ENCODE results near the gene SIMC1. TPM values are rescaled to one million over a fixed set of nuclear protein-coding genes. Genes with fewer than 3 reads are reported as not detected.
"Not testable (repeated sequence)": the region's sequence is repeated elsewhere in the genome, so short reads cannot be mapped to it uniquely, and the experiment has no call there.

The SIMC1 gene
- total RNA-seq, 2 donors from 2014 or later, result 22.1 to 39.9 TPM

DNA sequence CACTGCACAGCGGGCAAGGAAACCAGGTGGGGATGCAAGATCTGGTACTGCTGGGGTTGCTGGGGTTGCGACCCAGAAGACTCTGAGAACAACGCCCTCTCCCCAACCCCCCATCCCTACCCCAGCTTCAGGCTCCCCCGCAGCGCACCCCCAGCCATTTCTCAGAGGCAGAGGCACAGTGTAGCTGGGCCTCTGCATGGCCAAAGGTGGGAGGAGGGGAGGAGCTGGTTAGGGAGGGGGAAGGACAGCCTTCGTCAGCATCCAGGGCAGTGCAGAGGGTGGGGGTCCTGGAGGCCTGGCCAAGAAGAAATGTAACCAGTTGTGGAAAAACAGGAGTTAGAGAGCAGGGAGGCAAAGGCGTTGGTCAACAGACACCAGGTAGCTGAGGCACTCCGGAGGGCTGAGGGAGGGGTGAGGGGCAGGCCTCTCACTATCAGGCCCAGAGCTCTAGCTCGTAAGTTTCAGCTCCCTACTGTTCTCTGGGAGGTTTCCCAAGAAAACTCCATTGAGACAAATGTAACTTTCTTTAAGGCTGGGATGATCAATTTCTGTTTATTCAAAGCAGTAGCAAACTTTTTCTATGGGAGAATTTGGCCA lies 38.3 kb upstream of the SIMC1 start:
- not testable (repeated sequence) for ATAC-seq, H3K27ac Mint-ChIP-seq, H3K9me3 Mint-ChIP-seq, H3K36me3 Mint-ChIP-seq
- peak in 1 of 2 donors; percentile 25 for DNase-seq (ENCODE audit: low spot score in 2 of 2)

DNA sequence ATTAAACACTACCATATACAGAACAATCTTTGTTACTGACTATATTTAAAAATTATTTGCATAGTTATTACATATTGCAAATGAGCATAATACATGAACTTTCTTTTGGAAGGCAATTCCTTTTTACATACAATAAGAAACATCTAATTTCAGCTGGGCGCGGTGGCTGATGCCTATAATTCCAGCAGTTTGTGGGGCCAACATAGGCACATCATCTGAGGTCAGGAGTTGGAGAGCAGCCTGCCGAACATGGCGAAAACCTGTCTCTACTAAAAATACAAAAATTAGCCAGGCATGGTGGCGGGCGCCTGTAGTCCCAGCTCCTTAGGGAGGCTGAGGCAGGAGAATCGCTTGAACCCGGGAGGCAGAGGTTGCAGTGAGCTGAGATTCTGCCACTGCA lies 36.4 kb upstream of the SIMC1 start:
- ATAC-seq, result no peak
- peak in 1 of 2 donors; percentile 9 for DNase-seq (ENCODE audit: low spot score in 2 of 2)
- H3K9me3 Mint-ChIP-seq, result no peaks in the 10 kb centered on the region
- H3K36me3 Mint-ChIP-seq, result no peaks in the 10 kb centered on the region
- H3K27ac Mint-ChIP-seq, result no peak overlapping the region

DNA sequence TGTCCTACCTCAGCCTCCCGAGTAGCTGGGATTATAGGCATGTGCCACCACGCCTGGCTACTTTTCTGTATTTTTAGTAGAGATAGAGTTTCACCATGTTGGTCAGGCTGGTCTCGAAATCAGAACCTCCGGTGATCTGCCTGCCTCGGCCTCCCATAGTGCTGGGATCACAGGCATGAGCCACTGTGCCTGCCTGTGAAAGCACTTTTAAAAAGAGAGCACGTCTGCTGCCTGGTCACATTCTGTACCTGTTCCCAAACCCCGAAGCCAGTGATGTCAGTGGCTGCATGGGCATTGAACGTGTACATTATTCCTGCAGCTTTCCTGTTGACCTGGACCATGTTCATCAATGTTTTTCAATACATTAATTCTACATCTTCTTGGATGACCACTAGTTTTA lies 35.1 kb upstream of the SIMC1 start:
- no peak overlapping the region for H3K27ac Mint-ChIP-seq
- no peaks in the 10 kb centered on the region for H3K36me3 Mint-ChIP-seq
- ATAC-seq, result no peak
- no peaks in the 10 kb centered on the region for H3K9me3 Mint-ChIP-seq
- peak in 1 of 2 donors; percentile 23 for DNase-seq (ENCODE audit: low spot score in 2 of 2)

GRCh38 chr5:176203535-176203934 lies 34.7 kb upstream of the SIMC1 start:
- not testable (repeated sequence) for H3K9me3 Mint-ChIP-seq, H3K36me3 Mint-ChIP-seq, H3K27ac Mint-ChIP-seq, ATAC-seq
- DNase-seq (ENCODE audit: low spot score in 2 of 2), result peak in 1 of 2 donors; percentile 37

- DNase-seq (ENCODE audit: low spot score in 2 of 2); H3K36me3 Mint-ChIP-seq; H3K9me3 Mint-ChIP-seq; ATAC-seq; H3K27ac Mint-ChIP-seq: not testable (repeated sequence)
Measured at GRCh38 chr5:176214466-176215021, 23.7 kb upstream of the SIMC1 start.

DNA sequence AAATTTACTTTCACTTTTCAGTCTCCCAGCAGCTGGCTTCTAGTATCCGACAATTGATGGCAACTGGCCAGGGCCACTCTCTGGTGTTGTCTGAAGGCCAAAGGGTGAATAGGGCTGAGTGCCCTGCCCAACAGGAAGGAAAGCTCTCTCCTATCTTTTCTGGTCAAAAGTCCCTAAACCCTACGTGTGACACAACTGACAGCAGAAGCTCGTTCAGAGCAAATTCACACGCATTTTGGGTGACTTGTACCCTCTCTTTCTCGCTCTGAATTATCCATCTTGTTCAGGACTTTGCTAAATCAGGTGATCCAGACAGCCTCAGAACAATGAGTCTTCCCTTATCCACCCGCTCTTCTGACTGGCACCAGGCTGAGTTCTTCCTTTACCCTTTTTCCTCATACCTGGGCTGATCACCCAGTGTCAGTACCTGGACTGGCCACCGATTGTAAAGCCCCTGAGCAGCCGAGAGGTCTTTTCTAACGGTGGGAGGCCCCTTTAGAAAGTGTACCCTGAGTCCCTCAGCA lies 21.8 kb upstream of the SIMC1 start:
- H3K36me3 Mint-ChIP-seq; DNase-seq (ENCODE audit: low spot score in 2 of 2): not testable (repeated sequence)
- peak in 1 of 2 donors; percentile 18 for ATAC-seq

DNA sequence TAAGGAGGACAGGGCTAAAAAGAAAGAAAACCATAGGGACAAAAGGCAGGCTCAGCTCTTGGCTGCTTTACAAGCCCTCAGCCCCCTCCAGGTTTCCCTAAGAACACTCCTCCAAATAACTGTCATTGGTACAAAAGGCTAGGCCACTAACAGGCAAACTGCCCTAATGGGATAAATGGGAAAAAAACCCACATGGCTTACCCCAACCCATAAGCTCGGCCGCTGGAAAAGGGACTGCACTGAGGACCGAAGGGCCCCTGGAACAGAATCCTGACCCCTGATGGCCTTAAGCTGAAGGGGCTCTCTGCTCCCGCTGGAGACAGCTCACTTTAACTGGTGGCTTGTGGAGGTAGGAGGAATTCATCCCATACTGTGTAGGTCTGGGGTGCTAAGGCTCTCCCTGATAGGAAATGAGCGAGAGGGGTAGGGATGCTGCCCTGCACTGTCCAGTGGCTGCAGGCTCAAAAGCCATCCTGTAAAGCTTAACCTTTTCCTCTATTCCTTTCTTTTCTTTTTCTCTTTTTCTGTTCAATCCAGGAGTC lies 21.0 kb upstream of the SIMC1 start:
- not testable (repeated sequence) for ATAC-seq; H3K9me3 Mint-ChIP-seq; H3K36me3 Mint-ChIP-seq; DNase-seq (ENCODE audit: low spot score in 2 of 2); H3K27ac Mint-ChIP-seq

More for the DNA sequence above, 21.8 kb upstream of the SIMC1 start:
- not testable (repeated sequence) for H3K9me3 Mint-ChIP-seq, H3K27ac Mint-ChIP-seq

DNA sequence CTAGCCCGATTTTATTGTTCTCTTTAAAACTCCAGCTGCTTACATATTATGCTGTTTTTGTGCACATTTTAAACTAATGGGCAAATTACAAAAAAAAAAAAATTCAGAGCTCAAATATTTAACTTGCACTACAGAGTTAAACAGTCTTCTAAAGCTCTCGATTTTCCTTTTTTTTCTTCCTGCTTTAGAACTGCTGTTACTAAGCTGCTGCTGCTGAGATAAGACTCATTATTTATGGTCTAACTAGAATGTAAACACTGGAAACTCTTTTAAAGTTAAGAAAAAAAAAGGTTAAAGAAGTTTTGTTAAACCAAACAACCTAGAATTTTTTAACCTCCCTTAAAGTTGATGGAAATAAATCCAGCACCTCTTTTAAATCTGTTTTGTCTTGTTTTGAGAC lies 20.5 kb upstream of the SIMC1 start:
- DNase-seq (ENCODE audit: low spot score in 2 of 2); H3K36me3 Mint-ChIP-seq; ATAC-seq; H3K9me3 Mint-ChIP-seq; H3K27ac Mint-ChIP-seq: not testable (repeated sequence)

DNA sequence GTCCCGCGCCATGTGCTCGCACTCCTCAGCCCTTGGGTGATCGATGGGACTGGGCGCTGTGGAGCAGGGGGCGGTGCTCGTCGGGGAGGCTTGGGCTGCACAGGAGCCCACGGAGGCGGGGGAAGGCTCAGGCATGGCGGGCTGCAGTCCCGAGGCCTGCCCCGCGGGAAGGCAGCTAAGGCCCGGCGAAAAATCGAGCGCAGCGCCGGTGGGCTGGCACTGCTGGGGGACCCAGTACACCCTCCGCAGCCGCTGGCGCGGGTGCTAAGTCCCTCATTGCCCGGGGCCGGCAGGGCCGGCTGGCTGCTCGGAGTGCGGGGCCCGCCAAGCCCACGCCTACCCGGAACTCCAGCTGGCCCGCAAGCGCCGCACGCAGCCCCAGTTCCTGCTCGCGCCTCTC lies 16.2 kb upstream of the SIMC1 start:
- ATAC-seq; H3K27ac Mint-ChIP-seq; DNase-seq (ENCODE audit: low spot score in 2 of 2); H3K36me3 Mint-ChIP-seq; H3K9me3 Mint-ChIP-seq: not testable (repeated sequence)

GRCh38 chr5:176228358-176228757 lies 9.9 kb upstream of the SIMC1 start:
- not testable (repeated sequence) for ATAC-seq; DNase-seq (ENCODE audit: low spot score in 2 of 2); H3K27ac Mint-ChIP-seq; H3K36me3 Mint-ChIP-seq; H3K9me3 Mint-ChIP-seq

GRCh38 chr5:176233253-176233652 lies 5.0 kb upstream of the SIMC1 start:
- not testable (repeated sequence) for DNase-seq (ENCODE audit: low spot score in 2 of 2); H3K27ac Mint-ChIP-seq; H3K9me3 Mint-ChIP-seq; H3K36me3 Mint-ChIP-seq; ATAC-seq

GRCh38 chr5:176235155-176235554 lies 3.1 kb upstream of the SIMC1 start:
- ATAC-seq (peak; percentile 52 to 57), DNase-seq (ENCODE audit: low spot score in 2 of 2) (peak in 1 of 2 donors; percentile 22)
- not testable (repeated sequence) for H3K36me3 Mint-ChIP-seq, H3K9me3 Mint-ChIP-seq, H3K27ac Mint-ChIP-seq

GRCh38 chr5:176238645-176239283 lies 540 bp downstream of the SIMC1 start:
- ATAC-seq, result peak; percentile 57 to 69
- H3K9me3 Mint-ChIP-seq; H3K36me3 Mint-ChIP-seq; DNase-seq (ENCODE audit: low spot score in 2 of 2); H3K27ac Mint-ChIP-seq: not testable (repeated sequence)

DNA sequence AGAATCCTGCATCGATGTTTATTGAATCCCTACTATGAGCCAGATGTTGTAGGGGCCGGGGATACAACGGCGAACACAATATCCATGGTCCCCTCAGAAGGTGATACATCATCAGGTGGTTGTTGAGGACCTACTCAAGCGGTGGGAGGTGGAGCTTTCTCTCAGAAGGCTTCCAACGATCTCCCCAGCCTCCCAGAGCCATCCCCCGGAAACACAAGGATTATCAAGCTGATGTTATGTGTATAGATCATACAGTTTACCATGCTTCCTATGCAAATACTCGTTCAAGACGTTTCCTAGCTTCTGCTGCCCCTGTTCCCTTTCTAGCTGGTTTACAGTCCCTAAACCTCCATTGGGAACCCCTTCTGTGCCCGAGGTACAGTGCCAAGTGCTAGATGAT lies 1.1 kb downstream of the SIMC1 start:
- H3K36me3 Mint-ChIP-seq; H3K27ac Mint-ChIP-seq; DNase-seq (ENCODE audit: low spot score in 2 of 2); H3K9me3 Mint-ChIP-seq: not testable (repeated sequence)
- ATAC-seq, result peak in 1 of 2 donors; percentile 30

GRCh38 chr5:176244318-176244717 lies 6.1 kb downstream of the SIMC1 start:
- not testable (repeated sequence) for H3K9me3 Mint-ChIP-seq; H3K27ac Mint-ChIP-seq; H3K36me3 Mint-ChIP-seq; ATAC-seq; DNase-seq (ENCODE audit: low spot score in 2 of 2)

- not testable (repeated sequence) for DNase-seq (ENCODE audit: low spot score in 2 of 2); H3K27ac Mint-ChIP-seq; ATAC-seq; H3K36me3 Mint-ChIP-seq; H3K9me3 Mint-ChIP-seq
Measured at GRCh38 chr5:176245074-176245473, 6.8 kb downstream of the SIMC1 start.

DNA sequence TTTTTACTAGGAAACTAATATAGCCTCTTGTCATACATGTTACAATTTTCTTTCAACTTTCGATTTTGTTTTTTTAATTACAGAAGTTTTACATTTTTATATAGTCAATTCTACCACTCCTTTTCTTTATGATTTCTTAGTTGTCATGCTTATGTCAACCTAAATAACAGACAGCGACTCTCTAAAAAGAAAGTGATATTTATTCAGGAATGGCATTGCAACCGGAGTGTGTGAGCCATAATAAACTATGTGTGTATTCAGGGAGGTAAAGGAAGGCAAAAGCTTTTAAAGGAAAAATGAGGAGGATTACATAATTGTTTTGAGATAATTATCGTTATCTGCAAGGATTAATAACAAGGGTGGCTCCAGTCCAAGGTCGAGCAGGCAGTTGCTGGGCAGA lies 7.3 kb downstream of the SIMC1 start:
- H3K9me3 Mint-ChIP-seq; H3K27ac Mint-ChIP-seq; ATAC-seq; DNase-seq (ENCODE audit: low spot score in 2 of 2): not testable (repeated sequence)
- peaks cover 5 to 13% of the 10 kb centered on the region in 2 donors for H3K36me3 Mint-ChIP-seq

All from activated naive CD4-positive, alpha-beta T cell treated with anti-CD3 and anti-CD28 coated beads, Interleukin-2, amount 50 U/mL, for 72 hours (primary cell).